Suprapubic skin (tissue), 4 donors: ENCODE measurements around the gene SCLT1.

ENCODE experiments used
- CTCF ChIP-seq, 2 donors: fragments of 200-600 bp in 1 of 2; fragments of 450-650 bp in 1 of 2; sonication (generic) in 1 of 2; IDR thresholded peaks; one replicate each; pipeline ENCODE4 v1.5.1; 2016 to 2019; ENCODE audit warnings: antibody characterized with exemption in 2 of 2, mild to moderate bottlenecking in 1 of 2, moderate library complexity in 1 of 2
- EP300 ChIP-seq: sonication (generic); formaldehyde crosslinking; IDR thresholded peaks from one replicate; pipeline ENCODE4 v1.6.1; 2017; ENCODE audit warnings: antibody characterized with exemption
- POLR2A ChIP-seq, 2 donors: fragments of 450-650 bp; IDR thresholded peaks; one replicate each; pipeline ENCODE4 v1.6.1; 2017; ENCODE audit warnings: antibody characterized with exemption in 2 of 2, mild to moderate bottlenecking in 2 of 2, moderate library complexity in 2 of 2
- POLR2AphosphoS5 ChIP-seq, 3 donors: sonication (generic); formaldehyde crosslinking; IDR thresholded peaks; one replicate each; pipeline ENCODE4 v1.6.1; 2017; ENCODE audit warnings: antibody characterized with exemption in 3 of 3

- TF ChIP-seq CTCF (IDR thresholded peaks at IDR 0.05) (no peak), POLR2A (IDR thresholded peaks at IDR 0.05) (no peak), POLR2AphosphoS5 (IDR thresholded peaks at IDR 0.05) (no peak), EP300 (no peak)
These were observed 109.4 kb downstream of the SCLT1 start for GRCh38 chr4:128983771-128984485.
